Liver (tissue), 3 donors: ENCODE measurements around the gene PCNT.

Source experiments
- TAF1 ChIP-seq: conservative IDR thresholded peaks from 2 replicates; pipeline ENCODE4 v1.6.1; 2016; ENCODE audit warnings: antibody characterized with exemption, mild to moderate bottlenecking
- TF ChIP-seq, protein P1 (sequence below): fragments of 150-350 bp; IDR thresholded peaks from 2 replicates; pipeline ENCODE4 v1.5.1; 2017; ENCODE audit warnings: improper control_type of control experiment, low read depth, low read length; ENCODE audit not compliant: missing input control
- TF ChIP-seq, protein P2 (sequence below): IDR thresholded peaks from 2 replicates; pipeline ENCODE4 v1.6.1; 2016; ENCODE audit warnings: antibody characterized with exemption, mild to moderate bottlenecking
- TF ChIP-seq, protein P3 (sequence below): IDR thresholded peaks from 2 replicates; pipeline ENCODE4 v1.6.1; 2016; ENCODE audit warnings: antibody characterized with exemption
- donor health status: healthy.
- donor health status: healthy.

DNA sequence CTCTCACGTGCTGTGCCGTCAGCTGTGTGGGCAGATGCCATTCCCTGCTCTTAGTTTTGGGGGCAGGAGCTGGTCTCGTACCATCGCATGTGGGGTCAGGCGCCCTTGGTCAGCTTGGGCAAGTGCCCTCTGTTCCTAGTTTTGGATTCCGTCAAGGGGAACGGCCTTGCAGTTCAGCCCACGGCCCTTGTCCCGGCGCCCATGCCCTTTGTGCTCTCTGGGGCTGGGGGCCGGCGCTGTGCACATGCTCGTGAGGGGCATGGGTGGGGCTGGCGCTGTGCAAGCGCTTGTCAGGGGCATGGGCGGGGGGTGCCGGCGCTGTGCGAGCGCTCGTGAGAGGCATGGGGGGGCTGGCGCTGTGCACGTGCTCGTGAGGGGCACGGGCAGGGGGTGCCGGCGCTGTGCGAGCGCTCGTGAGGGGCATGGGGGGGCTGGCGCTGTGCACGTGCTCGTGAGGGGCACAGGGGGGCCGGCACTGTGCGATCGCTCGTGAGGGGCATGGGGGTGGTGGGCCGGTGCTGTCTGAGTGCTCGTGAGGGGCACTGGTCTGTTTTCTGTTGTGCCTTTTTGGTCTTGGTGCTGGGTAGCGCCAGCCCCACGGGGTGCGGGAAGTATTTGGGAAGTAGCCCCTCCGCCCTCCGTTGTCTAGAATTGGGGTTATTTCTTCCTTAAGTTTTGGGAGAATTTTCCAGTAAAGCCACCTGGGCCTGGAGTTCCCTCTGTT, 105.2 kb downstream of the PCNT start:
- TF ChIP-seq, protein P1, sequence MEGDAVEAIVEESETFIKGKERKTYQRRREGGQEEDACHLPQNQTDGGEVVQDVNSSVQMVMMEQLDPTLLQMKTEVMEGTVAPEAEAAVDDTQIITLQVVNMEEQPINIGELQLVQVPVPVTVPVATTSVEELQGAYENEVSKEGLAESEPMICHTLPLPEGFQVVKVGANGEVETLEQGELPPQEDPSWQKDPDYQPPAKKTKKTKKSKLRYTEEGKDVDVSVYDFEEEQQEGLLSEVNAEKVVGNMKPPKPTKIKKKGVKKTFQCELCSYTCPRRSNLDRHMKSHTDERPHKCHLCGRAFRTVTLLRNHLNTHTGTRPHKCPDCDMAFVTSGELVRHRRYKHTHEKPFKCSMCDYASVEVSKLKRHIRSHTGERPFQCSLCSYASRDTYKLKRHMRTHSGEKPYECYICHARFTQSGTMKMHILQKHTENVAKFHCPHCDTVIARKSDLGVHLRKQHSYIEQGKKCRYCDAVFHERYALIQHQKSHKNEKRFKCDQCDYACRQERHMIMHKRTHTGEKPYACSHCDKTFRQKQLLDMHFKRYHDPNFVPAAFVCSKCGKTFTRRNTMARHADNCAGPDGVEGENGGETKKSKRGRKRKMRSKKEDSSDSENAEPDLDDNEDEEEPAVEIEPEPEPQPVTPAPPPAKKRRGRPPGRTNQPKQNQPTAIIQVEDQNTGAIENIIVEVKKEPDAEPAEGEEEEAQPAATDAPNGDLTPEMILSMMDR: no peak
- TF ChIP-seq, protein P2, sequence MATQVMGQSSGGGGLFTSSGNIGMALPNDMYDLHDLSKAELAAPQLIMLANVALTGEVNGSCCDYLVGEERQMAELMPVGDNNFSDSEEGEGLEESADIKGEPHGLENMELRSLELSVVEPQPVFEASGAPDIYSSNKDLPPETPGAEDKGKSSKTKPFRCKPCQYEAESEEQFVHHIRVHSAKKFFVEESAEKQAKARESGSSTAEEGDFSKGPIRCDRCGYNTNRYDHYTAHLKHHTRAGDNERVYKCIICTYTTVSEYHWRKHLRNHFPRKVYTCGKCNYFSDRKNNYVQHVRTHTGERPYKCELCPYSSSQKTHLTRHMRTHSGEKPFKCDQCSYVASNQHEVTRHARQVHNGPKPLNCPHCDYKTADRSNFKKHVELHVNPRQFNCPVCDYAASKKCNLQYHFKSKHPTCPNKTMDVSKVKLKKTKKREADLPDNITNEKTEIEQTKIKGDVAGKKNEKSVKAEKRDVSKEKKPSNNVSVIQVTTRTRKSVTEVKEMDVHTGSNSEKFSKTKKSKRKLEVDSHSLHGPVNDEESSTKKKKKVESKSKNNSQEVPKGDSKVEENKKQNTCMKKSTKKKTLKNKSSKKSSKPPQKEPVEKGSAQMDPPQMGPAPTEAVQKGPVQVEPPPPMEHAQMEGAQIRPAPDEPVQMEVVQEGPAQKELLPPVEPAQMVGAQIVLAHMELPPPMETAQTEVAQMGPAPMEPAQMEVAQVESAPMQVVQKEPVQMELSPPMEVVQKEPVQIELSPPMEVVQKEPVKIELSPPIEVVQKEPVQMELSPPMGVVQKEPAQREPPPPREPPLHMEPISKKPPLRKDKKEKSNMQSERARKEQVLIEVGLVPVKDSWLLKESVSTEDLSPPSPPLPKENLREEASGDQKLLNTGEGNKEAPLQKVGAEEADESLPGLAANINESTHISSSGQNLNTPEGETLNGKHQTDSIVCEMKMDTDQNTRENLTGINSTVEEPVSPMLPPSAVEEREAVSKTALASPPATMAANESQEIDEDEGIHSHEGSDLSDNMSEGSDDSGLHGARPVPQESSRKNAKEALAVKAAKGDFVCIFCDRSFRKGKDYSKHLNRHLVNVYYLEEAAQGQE: no peak
- TF ChIP-seq, protein P3, sequence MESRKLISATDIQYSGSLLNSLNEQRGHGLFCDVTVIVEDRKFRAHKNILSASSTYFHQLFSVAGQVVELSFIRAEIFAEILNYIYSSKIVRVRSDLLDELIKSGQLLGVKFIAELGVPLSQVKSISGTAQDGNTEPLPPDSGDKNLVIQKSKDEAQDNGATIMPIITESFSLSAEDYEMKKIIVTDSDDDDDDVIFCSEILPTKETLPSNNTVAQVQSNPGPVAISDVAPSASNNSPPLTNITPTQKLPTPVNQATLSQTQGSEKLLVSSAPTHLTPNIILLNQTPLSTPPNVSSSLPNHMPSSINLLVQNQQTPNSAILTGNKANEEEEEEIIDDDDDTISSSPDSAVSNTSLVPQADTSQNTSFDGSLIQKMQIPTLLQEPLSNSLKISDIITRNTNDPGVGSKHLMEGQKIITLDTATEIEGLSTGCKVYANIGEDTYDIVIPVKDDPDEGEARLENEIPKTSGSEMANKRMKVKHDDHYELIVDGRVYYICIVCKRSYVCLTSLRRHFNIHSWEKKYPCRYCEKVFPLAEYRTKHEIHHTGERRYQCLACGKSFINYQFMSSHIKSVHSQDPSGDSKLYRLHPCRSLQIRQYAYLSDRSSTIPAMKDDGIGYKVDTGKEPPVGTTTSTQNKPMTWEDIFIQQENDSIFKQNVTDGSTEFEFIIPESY: no peak
- no peak for TF ChIP-seq TAF1
